ENCODE results near the gene AAK1.
"Not testable (repeated sequence)": the region's sequence is repeated elsewhere in the genome, so short reads cannot be mapped to it uniquely, and the experiment has no call there.

Gene AAK1

DNA sequence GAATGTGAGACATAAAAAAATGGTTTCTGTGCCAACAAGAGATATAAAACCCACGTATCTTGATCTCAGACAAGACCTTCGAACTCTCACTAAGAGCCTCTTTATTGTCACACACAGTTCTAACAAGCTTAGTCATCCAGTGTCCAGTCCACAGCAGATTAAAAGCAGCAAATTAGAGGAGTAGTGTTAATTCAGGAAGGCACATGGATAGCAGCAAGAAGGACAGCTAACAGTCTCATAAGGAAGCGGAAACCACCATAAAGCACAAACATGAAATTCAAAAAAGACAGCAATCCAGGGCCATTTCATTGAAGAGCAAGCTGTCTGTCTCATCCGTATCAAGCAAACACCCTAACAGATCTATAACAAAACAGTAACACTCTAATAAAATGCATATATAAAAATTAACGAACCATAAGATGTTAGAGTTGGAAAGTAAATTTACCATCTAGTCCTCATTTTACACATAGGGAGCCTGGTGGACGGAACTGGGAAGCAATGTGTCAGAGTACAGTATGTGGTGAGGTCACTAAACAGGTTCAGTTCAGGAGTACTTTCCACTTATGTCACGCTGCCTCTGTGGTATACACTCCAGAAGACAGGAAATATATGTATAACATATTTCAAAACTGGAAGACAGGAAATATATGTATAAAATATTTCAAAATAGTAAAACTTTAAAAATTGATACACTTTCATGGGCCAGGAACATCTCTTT lies 18.3 kb downstream of the AAK1 start:
- no peak for DNase-seq

DNA sequence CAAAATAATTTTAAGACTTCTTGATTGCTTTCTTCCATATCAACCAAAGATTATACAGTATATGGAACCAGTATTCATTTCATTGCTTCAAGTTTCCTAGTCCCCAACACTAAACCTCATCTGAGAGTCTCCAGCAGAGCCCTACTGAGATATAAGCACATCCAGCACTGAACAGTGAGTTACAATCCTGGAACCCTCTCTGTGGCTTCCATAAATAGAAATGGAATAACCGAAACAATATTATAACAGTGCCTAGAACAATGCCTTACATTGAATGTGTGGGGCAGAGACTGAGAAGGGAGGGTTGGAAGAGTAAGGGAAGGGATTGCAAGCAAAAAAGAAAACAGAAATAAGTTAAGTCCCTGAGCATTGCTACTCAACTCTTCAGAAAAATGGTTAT lies 18.9 kb downstream of the AAK1 start:
- no peak for DNase-seq

DNA sequence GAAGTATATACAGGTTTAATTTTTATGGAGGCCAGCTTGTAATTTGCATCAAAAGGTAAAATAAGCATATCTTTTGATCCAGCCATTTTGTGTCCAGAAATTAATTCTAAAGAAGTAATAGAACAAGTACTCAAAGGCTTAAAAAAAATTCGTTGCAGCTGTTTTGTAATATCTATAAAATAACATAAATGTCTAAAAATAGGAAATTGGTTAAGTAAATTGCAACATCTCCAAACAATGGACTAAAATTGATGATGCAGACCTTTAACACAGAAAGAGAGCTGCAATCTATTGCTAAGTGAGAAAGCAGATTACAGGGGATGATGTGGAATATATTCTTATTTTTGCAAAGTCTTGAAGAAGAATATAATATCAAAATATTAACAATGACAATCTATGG lies 19.4 kb downstream of the AAK1 start:
- DNase-seq, result no peak

DNA sequence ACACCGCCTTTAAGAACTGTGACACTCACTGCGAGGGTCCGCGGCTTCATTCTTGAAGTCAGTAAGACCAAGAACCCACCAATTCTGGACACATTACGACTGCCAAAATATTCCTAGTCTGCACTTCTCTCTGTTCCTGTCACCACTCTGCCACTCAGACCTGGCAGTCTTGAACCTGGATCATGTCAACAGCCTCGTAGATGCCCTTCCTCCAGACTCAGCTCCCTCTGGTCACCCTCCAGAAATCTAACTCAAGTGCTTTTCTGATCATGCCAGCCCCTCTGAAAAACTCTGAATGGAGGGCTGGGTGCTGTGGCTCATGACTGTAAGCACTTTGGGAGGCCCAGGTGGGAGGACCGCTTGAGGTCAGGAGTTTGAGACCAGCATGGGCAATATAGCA lies 20.3 kb downstream of the AAK1 start:
- DNase-seq, result no peak

DNA sequence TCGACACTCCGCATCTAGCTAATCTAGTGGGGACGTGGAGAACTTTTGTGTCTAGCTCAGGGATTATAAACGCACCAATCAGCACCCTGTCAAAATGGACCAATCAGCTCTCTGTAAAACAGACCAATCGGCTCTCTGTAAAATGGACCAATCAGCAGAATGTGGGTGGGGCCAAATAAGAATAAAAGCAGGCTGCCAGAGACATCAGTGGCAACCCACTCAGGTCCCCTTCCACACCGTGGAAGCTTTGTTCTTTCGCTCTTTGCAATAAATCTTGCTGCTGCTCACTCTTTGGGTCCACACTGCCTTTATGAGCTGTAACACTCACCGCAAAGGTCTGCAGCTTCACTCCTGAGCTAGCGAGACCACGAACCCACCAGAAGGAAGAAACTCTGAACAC lies 20.7 kb downstream of the AAK1 start:
- DNase-seq, result not testable (repeated sequence)

DNA sequence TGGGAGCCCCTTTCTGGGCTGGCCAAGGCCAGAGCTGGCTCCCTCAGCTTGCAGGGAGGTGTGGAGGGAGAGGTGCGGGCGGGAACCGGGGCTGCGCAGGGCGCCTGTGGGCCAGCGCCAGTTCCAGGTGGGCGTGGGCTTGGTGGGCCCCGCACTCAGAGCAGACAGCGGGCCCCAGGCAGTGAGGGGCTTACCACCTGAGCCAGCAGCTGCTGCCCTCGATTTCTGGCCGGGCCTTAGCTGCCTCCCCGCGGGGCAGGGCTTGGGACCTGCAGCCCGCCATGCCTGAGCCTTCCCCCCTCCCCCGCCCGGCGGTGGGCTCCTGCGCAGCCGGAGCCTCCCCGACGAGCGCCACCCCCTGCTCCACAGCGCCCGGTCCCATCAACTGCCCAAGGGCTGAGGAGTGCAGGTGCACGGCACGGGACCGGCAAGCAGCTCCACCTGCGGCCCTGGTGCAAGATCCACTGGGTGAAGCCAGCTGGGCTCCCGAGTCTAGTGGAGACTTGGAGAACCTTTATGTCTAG lies 21.5 kb downstream of the AAK1 start:
- DNase-seq, result not testable (repeated sequence)

DNA sequence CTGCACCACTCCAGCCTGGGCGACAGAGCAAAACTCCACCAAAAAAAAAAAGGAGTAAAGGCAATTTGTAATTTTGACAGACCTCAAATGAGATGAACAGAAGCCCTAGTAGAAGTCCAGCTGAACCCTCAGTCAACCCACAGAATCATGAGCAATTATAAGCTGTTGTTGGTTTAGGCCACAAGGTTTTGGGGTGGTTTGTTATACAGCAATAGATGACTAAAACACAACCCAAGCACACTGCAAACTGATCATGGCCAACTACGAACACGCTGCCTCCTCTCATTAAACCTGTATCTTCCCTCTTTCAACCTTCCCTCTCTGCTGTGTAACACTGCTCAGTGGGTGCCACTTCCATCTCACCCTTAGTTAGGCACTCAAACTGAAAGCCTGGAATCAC lies 22.1 kb downstream of the AAK1 start:
- no peak for DNase-seq

DNA sequence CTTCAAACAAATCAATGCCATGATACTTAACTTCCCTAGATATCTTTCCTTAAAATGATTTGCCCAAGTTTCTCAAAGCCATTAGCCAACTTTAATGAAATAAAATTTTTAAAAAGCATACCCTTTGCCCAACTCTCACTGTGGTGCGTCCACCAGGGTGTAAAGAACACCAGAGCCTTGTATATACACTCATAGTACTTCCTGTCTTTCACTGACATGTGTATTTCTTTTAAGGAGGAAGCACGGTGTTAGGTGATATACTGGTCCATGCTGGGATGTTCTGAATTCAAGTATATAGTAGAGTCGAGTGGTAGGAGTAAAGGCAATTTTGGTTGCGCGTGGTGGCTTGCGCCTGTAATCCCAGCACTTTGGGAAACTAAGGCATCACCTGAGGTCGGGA lies 22.7 kb downstream of the AAK1 start:
- no peak for DNase-seq

DNA sequence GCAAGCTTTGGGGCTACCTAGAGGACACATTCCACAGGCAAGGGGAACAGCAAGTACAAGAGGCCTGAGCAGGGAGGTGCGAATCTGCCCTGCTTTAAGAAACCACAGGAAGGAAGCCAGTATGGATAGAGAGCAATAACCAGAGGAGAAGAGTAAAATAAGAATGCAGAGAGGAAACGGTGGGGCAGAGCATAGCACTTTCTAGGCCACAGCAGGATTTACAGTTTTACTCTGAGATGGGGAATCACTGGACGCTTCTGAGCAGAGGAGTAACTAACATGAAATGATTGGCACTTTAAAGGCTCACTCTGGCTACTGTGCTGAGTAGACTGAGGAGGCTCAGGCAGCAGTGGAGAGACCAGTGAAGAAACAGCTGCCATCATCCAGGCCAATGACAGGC lies 23.8 kb downstream of the AAK1 start:
- no peak for DNase-seq

DNA sequence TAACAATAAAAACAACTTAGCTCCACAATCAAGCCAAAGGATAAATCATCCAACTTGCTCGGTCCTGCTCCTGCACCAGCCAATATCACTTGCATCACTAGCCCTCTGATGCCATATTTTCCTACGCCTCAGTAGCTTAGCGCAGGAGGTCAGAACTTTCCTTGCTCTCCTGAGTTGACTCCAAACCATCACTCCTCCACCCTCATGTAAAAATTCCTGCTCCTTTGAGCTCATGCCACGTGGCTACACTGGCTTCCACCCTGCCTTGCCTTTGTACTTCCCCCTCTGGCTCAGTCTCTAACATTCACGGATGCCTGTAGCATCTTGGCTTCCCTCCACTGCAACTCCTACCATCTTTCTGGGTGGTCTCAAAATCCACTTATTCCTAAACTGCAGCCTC lies 25.2 kb downstream of the AAK1 start:
- no peak for DNase-seq

DNA sequence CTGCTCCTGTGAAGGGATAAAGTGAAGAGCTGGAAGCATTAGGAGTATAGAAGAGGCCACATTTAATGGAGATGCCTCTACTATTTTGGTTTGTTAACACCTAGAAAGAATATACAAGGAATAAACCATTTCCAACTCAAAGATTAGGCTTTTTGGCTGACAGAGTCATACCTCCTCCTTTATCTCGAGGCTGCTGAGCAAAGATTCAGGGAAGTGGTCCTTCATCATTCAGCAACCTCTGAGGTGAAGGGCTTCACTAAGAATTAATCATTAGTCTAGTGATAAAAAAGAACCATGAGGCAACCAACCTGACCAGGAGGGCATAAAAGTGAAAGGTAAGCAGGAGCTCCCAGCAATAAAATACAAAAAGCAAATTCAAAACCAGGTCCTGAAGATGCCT lies 25.8 kb downstream of the AAK1 start:
- no peak for DNase-seq

DNA sequence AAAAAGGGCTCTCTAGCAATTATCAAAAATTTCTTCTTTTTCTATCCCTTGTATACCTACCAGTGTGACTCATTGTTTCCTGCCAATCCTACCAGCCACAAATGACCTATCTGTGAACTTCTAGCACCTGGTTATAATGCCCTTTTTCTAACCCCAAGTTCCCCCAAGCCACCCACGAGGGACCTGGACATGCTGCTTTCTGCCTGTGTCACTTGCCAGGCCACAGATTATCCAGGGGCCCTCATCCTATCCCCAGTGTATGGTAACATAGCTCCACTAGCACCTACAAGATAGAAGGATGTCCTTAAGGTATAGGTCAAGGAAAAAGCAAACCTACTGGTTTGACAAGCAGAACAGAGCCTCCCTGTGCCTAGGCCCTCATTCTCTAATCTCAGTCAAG lies 26.8 kb downstream of the AAK1 start:
- DNase-seq, result no peak

DNA sequence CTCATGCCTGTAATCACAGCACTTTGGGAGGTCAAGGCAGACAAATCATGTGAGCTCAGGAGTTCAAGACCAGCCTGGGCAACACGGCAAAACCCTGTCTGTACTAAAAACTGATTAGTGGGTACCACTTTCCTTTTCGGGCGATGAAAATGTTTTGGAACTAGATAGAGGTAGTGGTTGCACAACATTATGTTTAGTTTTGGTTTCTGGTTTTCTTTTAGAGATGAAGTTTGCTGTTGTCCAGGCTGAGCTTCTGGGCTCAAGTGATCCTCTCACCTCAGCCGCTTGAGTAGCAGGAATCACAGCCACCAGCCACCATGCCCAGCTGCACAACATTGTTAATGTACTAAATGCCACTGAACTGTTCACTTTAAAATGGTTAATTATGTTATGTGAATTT lies 27.6 kb downstream of the AAK1 start:
- no peak for DNase-seq

DNA sequence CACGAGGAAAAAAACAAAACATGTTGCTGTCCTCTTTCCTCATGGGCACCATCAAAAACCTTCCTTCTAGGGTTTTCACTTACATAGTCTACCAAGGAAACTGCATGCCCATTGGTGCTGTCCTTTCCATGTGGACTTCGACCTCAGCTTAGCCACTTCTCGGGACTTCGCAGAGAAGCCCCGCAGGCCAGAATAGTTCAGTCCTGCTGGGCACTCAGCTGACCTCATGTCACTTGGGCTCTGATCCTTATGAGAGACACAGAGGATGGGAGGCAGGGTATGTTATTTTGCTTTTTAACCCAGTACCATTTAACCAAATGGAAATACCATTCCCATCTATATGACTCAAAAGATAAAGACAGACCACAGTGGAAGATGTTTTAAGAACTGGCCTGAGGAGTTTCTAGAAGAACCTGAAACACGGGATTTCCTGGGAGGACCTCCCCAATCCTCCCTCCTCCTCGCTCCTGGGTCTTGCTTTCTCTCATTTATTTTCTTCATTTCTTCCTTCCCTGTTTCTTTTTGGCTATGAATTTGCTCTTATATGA lies 28.4 kb downstream of the AAK1 start:
- no peak for DNase-seq

DNA sequence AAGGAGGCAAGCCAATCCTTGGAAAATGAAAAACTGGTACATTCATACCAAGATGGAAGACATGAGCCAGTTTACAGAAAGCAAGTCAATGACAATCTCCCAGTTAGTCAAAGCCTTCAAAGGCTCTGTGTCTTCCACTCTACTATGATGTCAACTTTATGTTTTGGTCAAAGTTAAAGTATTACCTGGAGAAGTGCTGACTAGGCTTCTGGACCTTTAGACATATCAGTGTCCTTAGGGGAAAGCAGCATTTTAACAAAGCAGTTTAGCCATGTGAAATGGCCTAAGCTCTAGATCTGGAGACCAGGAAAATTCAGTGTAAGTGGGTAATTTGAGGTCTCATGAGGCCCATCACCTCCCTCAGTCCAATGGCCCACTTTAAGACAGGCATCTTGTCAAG lies 30.8 kb downstream of the AAK1 start:
- no peak for DNase-seq

DNA sequence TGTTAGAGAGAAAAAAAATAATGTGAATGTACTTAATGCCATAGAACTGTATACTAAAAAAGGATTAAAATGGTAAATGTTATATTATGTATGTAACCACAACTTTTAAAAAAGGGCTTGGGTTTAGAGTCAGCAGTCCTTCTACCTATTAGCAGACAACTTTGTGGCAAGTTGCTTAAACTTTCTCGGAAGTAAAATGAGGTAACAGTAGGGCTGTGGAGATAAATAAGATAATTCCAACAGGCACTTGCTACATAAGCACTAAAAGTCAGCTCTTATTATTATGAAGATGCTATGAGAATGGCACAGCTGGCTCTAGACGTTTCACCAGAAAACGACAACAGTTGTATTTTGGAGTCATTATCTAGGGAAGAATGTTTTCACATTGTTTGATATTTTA lies 31.3 kb downstream of the AAK1 start:
- no peak for DNase-seq

DNA sequence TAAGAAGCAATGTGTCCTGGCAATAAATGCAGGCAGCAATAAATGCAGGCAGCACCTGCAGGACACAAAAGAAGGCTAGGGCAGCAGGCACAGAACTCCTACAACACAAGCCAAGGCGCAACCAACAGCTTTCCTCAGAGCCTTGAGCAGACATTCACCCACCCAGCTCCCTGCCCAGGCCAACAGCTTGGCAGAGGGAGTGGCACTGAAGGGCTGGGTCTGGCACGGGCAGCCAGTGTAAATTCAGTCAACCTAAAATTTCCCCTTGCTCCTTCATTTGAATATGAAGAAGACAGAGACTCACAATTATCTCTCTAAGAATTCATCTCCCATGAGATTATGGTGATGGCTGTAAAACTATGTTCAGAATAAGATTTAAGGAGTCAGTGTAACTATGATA lies 35.4 kb downstream of the AAK1 start:
- no peak for DNase-seq

DNA sequence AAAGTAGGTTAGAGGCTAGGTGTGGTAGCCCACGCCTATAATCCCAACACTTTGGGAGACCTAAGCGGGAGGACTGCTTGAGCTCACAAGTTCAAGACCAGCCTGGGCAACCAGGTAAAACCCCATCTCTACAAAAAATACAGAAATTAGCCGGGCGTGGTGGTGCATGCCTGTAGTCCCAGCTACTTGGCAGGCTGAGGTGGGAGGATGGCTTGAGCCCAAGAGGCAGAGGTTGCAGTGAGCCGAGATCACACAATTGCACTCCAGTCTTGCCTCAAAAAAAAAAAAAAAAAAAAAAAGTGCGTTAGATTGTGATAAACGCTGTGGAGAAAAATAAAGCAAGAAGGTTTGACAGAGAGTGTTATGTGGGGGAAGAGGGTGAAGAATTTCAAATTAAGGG lies 36.8 kb downstream of the AAK1 start:
- DNase-seq, result not testable (repeated sequence)

DNA sequence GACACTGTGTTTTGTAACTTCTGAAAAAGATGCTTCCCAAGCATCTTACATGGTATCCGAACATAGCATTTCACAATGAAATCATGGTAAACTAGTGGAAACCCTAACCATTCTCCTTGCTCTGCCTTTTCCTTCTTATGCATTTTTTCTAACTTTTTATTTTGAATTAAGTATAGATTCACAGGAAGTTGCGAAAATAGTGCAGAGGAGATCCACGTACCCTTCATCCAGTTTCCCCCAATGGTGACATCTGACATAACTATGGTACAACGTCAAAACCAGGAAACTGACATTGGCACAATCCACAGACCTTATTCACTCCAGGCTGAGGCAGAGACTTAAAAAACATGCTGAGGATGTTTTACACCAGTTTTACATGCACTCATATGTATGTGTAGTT lies 38.3 kb downstream of the AAK1 start:
- no peak for DNase-seq

DNA sequence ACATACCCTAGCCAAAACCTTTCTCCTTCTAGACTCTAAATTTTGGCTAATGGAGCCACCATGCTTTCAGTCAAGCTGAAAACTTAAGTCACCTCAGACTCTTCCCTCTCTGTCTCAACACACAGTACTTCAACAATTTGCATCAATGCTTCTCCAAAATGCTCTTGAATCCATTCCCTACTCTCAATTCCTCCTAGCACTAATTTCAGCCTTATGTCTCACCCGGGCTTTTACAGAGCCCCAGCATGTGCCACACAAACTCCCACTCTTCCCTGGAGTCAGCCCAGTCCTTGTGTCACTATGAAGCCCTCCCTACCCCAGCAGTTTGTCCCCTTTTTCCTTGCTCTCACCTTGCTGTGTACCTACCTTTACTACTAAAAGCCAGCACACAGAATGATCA lies 38.7 kb downstream of the AAK1 start:
- no peak for DNase-seq

DNA sequence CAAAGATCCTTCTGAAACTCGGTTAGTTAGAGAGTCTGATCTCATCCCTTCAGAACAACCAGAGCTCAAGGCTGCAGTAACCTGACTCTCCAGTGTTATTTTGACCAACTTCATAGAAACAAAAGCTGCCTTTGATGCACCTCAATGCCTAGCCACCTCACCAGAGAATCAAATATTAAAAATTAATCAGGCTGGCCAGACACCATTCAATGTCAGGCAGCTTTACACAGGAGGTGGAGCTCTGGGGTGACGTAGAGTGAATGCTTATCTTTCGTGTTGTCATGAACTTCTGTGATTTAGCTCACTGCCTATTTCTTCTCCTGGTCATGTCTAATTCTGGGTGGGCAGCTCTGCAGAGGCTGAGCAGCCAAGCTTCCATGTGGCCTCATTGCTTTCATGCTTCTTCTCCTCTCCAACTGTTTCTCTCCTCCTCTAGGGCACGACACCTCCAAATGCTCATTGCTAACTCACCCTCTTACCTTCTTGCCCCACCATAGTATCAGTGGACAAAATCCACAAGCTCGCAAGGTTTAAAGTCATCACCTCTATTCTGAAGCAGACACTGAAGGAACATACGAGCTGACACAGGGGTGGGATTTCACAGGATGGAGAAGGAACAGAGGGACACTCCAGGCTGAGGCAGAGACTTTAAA lies 39.4 kb downstream of the AAK1 start:
- no peak for DNase-seq

DNA sequence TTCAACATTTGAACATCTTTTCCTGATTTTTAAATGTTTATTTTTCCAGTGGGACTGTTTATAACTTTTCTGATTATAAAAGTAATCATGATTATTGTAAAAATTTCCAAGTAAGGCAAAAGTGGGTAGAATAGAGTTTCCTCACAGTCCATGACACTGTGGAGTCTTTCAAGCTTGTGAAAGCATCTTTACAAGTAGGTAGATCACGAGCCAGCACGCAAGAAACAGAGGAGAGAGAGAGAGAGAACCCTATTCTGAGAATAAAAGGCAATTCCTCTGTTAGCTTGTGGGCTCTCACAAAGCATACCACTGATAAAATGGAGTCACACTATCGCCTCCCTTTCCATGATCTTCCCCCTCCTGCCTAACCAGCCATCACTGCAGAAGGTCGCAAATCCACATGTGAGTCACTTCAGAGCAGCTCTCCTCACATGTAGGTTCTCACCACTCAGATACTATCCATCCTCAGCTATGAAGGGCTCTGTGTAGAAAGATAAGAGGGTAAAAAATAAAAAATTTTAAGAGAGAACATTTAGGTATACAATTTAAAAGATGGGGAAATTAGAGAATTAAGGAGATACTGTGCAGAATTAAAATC lies 40.3 kb downstream of the AAK1 start:
- DNase-seq, result no peak

DNA sequence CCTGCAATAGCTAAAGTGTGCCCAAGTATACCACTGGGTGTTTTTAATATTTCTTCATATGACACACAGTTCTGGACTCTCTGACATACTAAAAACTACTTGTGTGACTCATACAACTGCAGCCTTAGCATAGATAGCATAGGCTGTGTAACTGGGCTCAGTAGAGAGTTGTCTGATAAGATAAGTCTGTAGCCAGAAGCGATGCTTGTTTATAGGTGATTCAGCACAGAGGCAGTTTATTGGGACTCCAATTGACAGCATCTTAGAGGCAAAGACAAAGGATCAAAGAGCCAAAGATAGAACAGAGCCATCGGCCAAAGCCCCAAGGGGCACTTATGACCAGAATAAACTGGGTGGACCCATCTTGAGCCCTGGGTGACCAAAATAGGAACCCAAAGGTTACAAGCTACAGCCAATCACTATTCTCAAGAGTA lies 42.3 kb downstream of the AAK1 start:
- DNase-seq, result no peak
